SK-N-SH (cell line): ENCODE measurements around the gene CTCFL. TPM values are rescaled to one million over a fixed set of nuclear protein-coding genes. Genes with fewer than 3 reads are reported as not detected.

ENCODE experiments used
- CTCF ChIA-PET: fragments of 300-600, 350-600 bp; formaldehyde crosslinking; extraction: SDS; loops from one replicate; lab custom pipeline; 2021; lab: Yijun Ruan, JAX
- POLR2A ChIA-PET: fragments of 350-600 bp; sonication (Branson Sonifier 250); formaldehyde crosslinking; extraction: SDS; loops from one replicate; lab custom pipeline; 2020; ENCODE audit warnings: antibody characterized with exemption, inconsistent platforms; lab: Yijun Ruan, JAX
- DNase-seq: peaks from one replicate; pipeline ENCODE4 v3.0.0; 2012
- H2AFZ ChIP-seq: fragments of 200-600 bp; sonication (generic); 2 replicates; pipeline ENCODE4 v1.8.1; 2016; ENCODE audit warnings: antibody characterized with exemption, mild to moderate bottlenecking, low read depth
- H3F3A ChIP-seq: fragments of 200-600 bp; sonication (generic); replicated peaks from 2 replicates; pipeline ENCODE3; 2016; ENCODE audit warnings: antibody characterized with exemption, mild to moderate bottlenecking; ENCODE audit not compliant: insufficient read depth
- H3K27ac ChIP-seq, 2 experiments: fragments of 200-500 bp in 1 of 2; fragments of 200-600 bp in 1 of 2; sonication (Bioruptor generic) in 1 of 2; sonication (generic), shearing (Covaris generic) in 1 of 2; 2 replicates each; pipeline versions ENCODE4 v1.5.1 to v1.6.1; 2014 to 2016; ENCODE audit warnings: low read depth in 2 of 2, inconsistent platforms in 1 of 2, low read length in 1 of 2, mild to moderate bottlenecking in 1 of 2, mixed read lengths in 1 of 2
- H3K27me3 ChIP-seq: fragments of 200-600 bp; sonication (generic), shearing (Covaris generic); 2 replicates; pipeline ENCODE4 v1.6.1; 2016; ENCODE audit warnings: mixed run types; ENCODE audit not compliant: insufficient read depth
- H3K36me3 ChIP-seq, 2 experiments: fragments of 200-500 bp in 1 of 2; fragments of 200-600 bp in 1 of 2; sonication (Bioruptor generic) in 1 of 2; sonication (generic) in 1 of 2; replicated peaks in 1 of 2; 2 replicates each; pipeline versions ENCODE3 to v1.5.1; 2014 to 2016; ENCODE audit warnings: low read length in 1 of 2, mild to moderate bottlenecking in 1 of 2; ENCODE audit not compliant: insufficient read depth in 2 of 2, control insufficient read depth in 1 of 2
- H3K4me1 ChIP-seq, 2 experiments: fragments of 200-500 bp in 1 of 2; fragments of 200-600 bp in 1 of 2; sonication (Bioruptor generic) in 1 of 2; sonication (generic), shearing (Covaris generic) in 1 of 2; 2 replicates each; pipeline versions ENCODE4 v1.5.1 to v1.6.1; 2014 to 2016; ENCODE audit warnings: low read depth in 1 of 2, low read length in 1 of 2, mixed run types in 1 of 2; ENCODE audit not compliant: insufficient read depth in 2 of 2, control insufficient read depth in 1 of 2
- H3K4me2 ChIP-seq: fragments of 200-600 bp; sonication (generic), shearing (Covaris generic); 2 replicates; pipeline ENCODE4 v1.6.1; 2017; ENCODE audit warnings: mixed run types
- H3K4me3 ChIP-seq, 2 experiments: fragments of 200-500 bp in 1 of 2; fragments of 200-600 bp in 1 of 2; sonication (Bioruptor generic) in 1 of 2; sonication (generic), shearing (Covaris generic) in 1 of 2; 2 replicates each; pipeline versions ENCODE4 v1.5.1 to v1.8.1; 2014 to 2016; ENCODE audit warnings: low read depth in 2 of 2, inconsistent platforms in 1 of 2, low read length in 1 of 2, mild to moderate bottlenecking in 1 of 2, mixed read lengths in 1 of 2, moderate library complexity in 1 of 2
- H3K79me2 ChIP-seq: fragments of 200-600 bp; sonication (generic); 2 replicates; pipeline ENCODE4 v1.8.1; 2017; ENCODE audit warnings: mild to moderate bottlenecking; ENCODE audit not compliant: insufficient read depth
- H3K9ac ChIP-seq: fragments of 200-600 bp; sonication (generic); 2 replicates; pipeline ENCODE4 v1.6.1; 2017; ENCODE audit warnings: mixed run types
- H3K9me2 ChIP-seq: fragments of 200-600 bp; sonication (generic); 2 replicates; pipeline ENCODE4 v1.6.1; 2017; ENCODE audit warnings: mixed run types
- H3K9me3 ChIP-seq: fragments of 200-600 bp; sonication (generic); 2 replicates; pipeline ENCODE4 v1.6.1; 2017; ENCODE audit warnings: mixed run types, mild to moderate bottlenecking, moderate library complexity
- H4K20me1 ChIP-seq: fragments of 200-600 bp; sonication (generic); 2 replicates; pipeline ENCODE4 v1.6.1; 2017; ENCODE audit warnings: mild to moderate bottlenecking, mixed run types; ENCODE audit not compliant: insufficient read depth
- CHD2 ChIP-seq: fragments of 150-350 bp; IDR thresholded peaks from 2 replicates; pipeline ENCODE4 v1.6.1; 2018; ENCODE audit warnings: low read length; ENCODE audit not compliant: partially characterized antibody
- CTCF ChIP-seq: fragments of 200-600 bp; sonication (generic); IDR thresholded peaks from 2 replicates; pipeline ENCODE4 v1.6.1; 2017; ENCODE audit warnings: antibody characterized with exemption, mild to moderate bottlenecking, moderate library complexity
- EZH2phosphoT487 ChIP-seq: fragments of 200-600 bp; sonication (generic); IDR thresholded peaks from 2 replicates; pipeline ENCODE4 v1.6.1; 2017; ENCODE audit warnings: low read depth, mixed run types, mild to moderate bottlenecking, antibody characterized with exemption, moderate library complexity, borderline replicate concordance
- FOSL2 ChIP-seq: IDR thresholded peaks from 2 replicates; pipeline ENCODE4 v1.4.0; 2012; ENCODE audit warnings: low read depth, mild to moderate bottlenecking, moderate library complexity, borderline replicate concordance
- FOXJ3 ChIP-seq: sonication (generic); formaldehyde crosslinking; IDR thresholded peaks from 2 replicates; pipeline ENCODE4 v1.5.1; 2020; ENCODE audit warnings: mild to moderate bottlenecking, missing genetic modification reagents
- FOXM1 ChIP-seq: IDR thresholded peaks from 2 replicates; pipeline ENCODE4 v1.4.0; 2012; ENCODE audit warnings: low read depth, mild to moderate bottlenecking
- IRF3 ChIP-seq: fragments of 150-350 bp; IDR thresholded peaks from 2 replicates; pipeline ENCODE4 v1.6.1; 2016; ENCODE audit warnings: mild to moderate bottlenecking, low read depth, low read length
- JUND ChIP-seq: IDR thresholded peaks from 2 replicates; pipeline ENCODE4 v1.4.0; 2012
- MEF2A ChIP-seq: IDR thresholded peaks from 2 replicates; pipeline ENCODE4 v1.4.0; 2012; ENCODE audit warnings: low read depth, borderline replicate concordance
- POLR2AphosphoS5 ChIP-seq: IDR thresholded peaks from 2 replicates; pipeline ENCODE4 v1.6.1; 2012; ENCODE audit warnings: low read depth, low read length
- RAD21 ChIP-seq: IDR thresholded peaks from 2 replicates; pipeline ENCODE4 v1.6.1; 2012; ENCODE audit warnings: mild to moderate bottlenecking, low read length
- RCOR1 ChIP-seq: fragments of 150-350 bp; IDR thresholded peaks from 2 replicates; pipeline ENCODE4 v1.6.1; 2017; ENCODE audit warnings: antibody characterized with exemption, low read length
- RXRA ChIP-seq: IDR thresholded peaks from 2 replicates; pipeline ENCODE4 v1.4.0; 2012; ENCODE audit warnings: low read depth, mild to moderate bottlenecking, borderline replicate concordance
- TAF1 ChIP-seq: IDR thresholded peaks from 2 replicates; pipeline ENCODE4 v1.6.1; 2012; ENCODE audit warnings: low read depth, mild to moderate bottlenecking, low read length, moderate library complexity, borderline replicate concordance
- USF1 ChIP-seq: IDR thresholded peaks from 2 replicates; pipeline ENCODE4 v1.4.0; 2012; ENCODE audit warnings: low read depth, borderline replicate concordance
- USF2 ChIP-seq: fragments of 150-350 bp; IDR thresholded peaks from 2 replicates; pipeline ENCODE4 v1.6.1; 2017; ENCODE audit warnings: antibody characterized with exemption, low read length, low read depth, borderline replicate concordance
- WGBS: methylation state at CpG from one replicate; pipeline ENCODE4 v1.1.6; 2017; ENCODE audit warnings: low lambda C conversion rate; 5-methylcytosine and 5-hydroxymethylcytosine counted together
- polyA plus RNA-seq, 3 experiments: library from polyadenylated mRNA; depleted of rRNA; stranded (reverse); fragments of >200 nt; gene quantifications; 2 replicates each; pipeline ENCODE4 v1.2.3, GENCODE V29; 2012

The CTCFL gene
- polyA plus RNA-seq, 1 of the 3 experiments (the other 2 are of a cell fraction), result not detected

GRCh38 chr20:57481281-57481711 lies 43.6 kb downstream of the CTCFL start:
- TF ChIP-seq JUND, result no peak
- WGBS, result 67% methylated on average over 8 of the region's 9 CpGs
- CTCF ChIA-PET, result interaction anchor here (0.6 to 1.9 kb wide), 4 partner anchors 14 to 1293 kb away, joined by 3 to 13 read pairs (median 6); no protein-coding TSS in a partner anchor

GRCh38 chr20:57480444-57481160 lies 44.3 kb downstream of the CTCFL start:
- H3K4me1 ChIP-seq, result no peaks in the 10 kb centered on the region; a peak in 1 of 4 replicates
- ChIA-PET CTCF (interaction anchor here (1.4 to 1.9 kb wide), 3 partner anchors 15 to 99 kb away, joined by 3 to 13 read pairs (median 8); no protein-coding TSS in a partner anchor), POLR2A (no interaction called here)
- no peaks in the 10 kb centered on the region for H3F3A ChIP-seq
- no peaks in the 10 kb centered on the region for H4K20me1 ChIP-seq
- DNase-seq, result no peak
- H3K4me2 ChIP-seq, result no peak overlapping the region
- peaks cover 6% of the 10 kb centered on the region; the same call in 1 of the 2 replicates for H3K27me3 ChIP-seq
- no peaks in the 10 kb centered on the region for H3K79me2 ChIP-seq
- H3K9ac ChIP-seq, result no peak overlapping the region
- no peak overlapping the region for H3K27ac ChIP-seq
- H2AFZ ChIP-seq, result no peak overlapping the region; the same call in 1 of the 2 replicates
- 62% methylated on average over 15 of the region's 17 CpGs for WGBS
- H3K36me3 ChIP-seq, result no peaks in the 10 kb centered on the region
- no peaks in the 10 kb centered on the region for H3K9me3 ChIP-seq
- no peak overlapping the region for H3K4me3 ChIP-seq
- no peaks in the 10 kb centered on the region for H3K9me2 ChIP-seq
- TF ChIP-seq CHD2, result no peak

More at GRCh38 chr20:57481281-57481711, 43.6 kb downstream of the CTCFL start:
- H3K4me2 ChIP-seq, result no peak overlapping the region
- no peak for DNase-seq
- no peaks in the 10 kb centered on the region for H3F3A ChIP-seq
- no peaks in the 10 kb centered on the region for H3K79me2 ChIP-seq
- no peaks in the 10 kb centered on the region for H3K9me2 ChIP-seq
- POLR2A ChIA-PET, result no interaction called here
- no peak overlapping the region for H3K9ac ChIP-seq
- H3K4me3 ChIP-seq, result no peak overlapping the region
- H4K20me1 ChIP-seq, result no peaks in the 10 kb centered on the region
- H2AFZ ChIP-seq, result no peak overlapping the region
- H3K4me1 ChIP-seq, result no peaks in the 10 kb centered on the region; a peak in 1 of 4 replicates
- no peaks in the 10 kb centered on the region for H3K9me3 ChIP-seq
- no peaks in the 10 kb centered on the region for H3K36me3 ChIP-seq
- no peak overlapping the region for H3K27ac ChIP-seq
- peaks cover 6% of the 10 kb centered on the region; the same call in 1 of the 2 replicates for H3K27me3 ChIP-seq

GRCh38 chr20:57479196-57479595 lies 45.7 kb downstream of the CTCFL start:
- H3K9me3 ChIP-seq, result no peaks in the 10 kb centered on the region
- H4K20me1 ChIP-seq, result no peaks in the 10 kb centered on the region
- H3F3A ChIP-seq, result no peaks in the 10 kb centered on the region
- peaks cover 11% of the 10 kb centered on the region for H3K27me3 ChIP-seq
- H3K4me1 ChIP-seq, result no peaks in the 10 kb centered on the region; a peak in 1 of 4 replicates
- H3K4me2 ChIP-seq, result no peak overlapping the region
- H3K9ac ChIP-seq, result no peak overlapping the region
- no peak for DNase-seq
- H3K79me2 ChIP-seq, result no peaks in the 10 kb centered on the region
- ChIA-PET CTCF (interaction anchor here (0.7 to 2.9 kb wide), 3 partner anchors 17 to 33 kb away, joined by 3 to 9 read pairs (median 4); no protein-coding TSS in a partner anchor), POLR2A (no interaction called here)
- no peaks in the 10 kb centered on the region for H3K9me2 ChIP-seq
- WGBS, result 46% methylated on average over 3 of the region's 3 CpGs
- H2AFZ ChIP-seq, result no peak overlapping the region
- no peak overlapping the region for H3K27ac ChIP-seq
- H3K36me3 ChIP-seq, result no peaks in the 10 kb centered on the region
- no peak overlapping the region for H3K4me3 ChIP-seq
- no peak for TF ChIP-seq USF2
- no peak for TF ChIP-seq FOSL2
- TF ChIP-seq CTCF, result no peak
- TF ChIP-seq USF1, result no peak
- TF ChIP-seq EZH2phosphoT487, result no peak
- TF ChIP-seq FOXJ3, result no peak
- no peak for TF ChIP-seq IRF3
- TF ChIP-seq POLR2AphosphoS5, result no peak
- no peak for TF ChIP-seq RAD21
- TF ChIP-seq TAF1, result no peak
- no peak for TF ChIP-seq CHD2
- no peak for TF ChIP-seq FOXM1
- no peak for TF ChIP-seq MEF2A
- TF ChIP-seq RCOR1, result no peak
- TF ChIP-seq RXRA, result no peak
